Gastrocnemius medialis (tissue), 4 donors: ENCODE data around the gene SOX21. TPM values are rescaled to one million over a fixed set of nuclear protein-coding genes. Genes with fewer than 3 reads are reported as not detected.

Source experiments
- ATAC-seq, 2 donors: fragments of 150-250 bp; one replicate each; pipeline ENCODE4 v1.9.1; 2016
- DNase-seq, 2 donors: peaks; one replicate each; pipeline ENCODE4 v3.0.0-alpha.2; 2019
- H3K27ac ChIP-seq, 4 donors: fragments of 200-600 bp; sonication (generic); 1 replicate in 1 of 4; 2 replicates in 3 of 4; pipeline ENCODE4 v1.5.1; 2016 to 2018; ENCODE audit warnings: mild to moderate bottlenecking in 2 of 4, moderate library complexity in 1 of 4
- H3K27me3 ChIP-seq, 3 donors: fragments of 200-600 bp; sonication (generic) in 2 of 3; 1 replicate in 1 of 3; 2 replicates in 2 of 3; pipeline versions ENCODE4 v1.5.1 to v1.6.0; 2016 to 2019; ENCODE audit warnings: mild to moderate bottlenecking in 1 of 3, moderate library complexity in 1 of 3
- H3K36me3 ChIP-seq, 2 donors: fragments of 200-600 bp; sonication (generic) in 1 of 2; one replicate each; pipeline ENCODE4 v1.5.1; 2017 to 2018
- H3K4me1 ChIP-seq, 2 donors: fragments of 200-600 bp; sonication (generic) in 1 of 2; one replicate each; pipeline ENCODE4 v1.5.1; 2016 to 2017; ENCODE audit warnings: mild to moderate bottlenecking in 2 of 2
- H3K4me3 ChIP-seq, 4 donors: fragments of 200-600 bp; sonication (generic) in 3 of 4; 1 replicate in 1 of 4; 2 replicates in 3 of 4; pipeline ENCODE4 v1.5.1; 2016 to 2019; ENCODE audit warnings: mild to moderate bottlenecking in 2 of 4
- H3K9me3 ChIP-seq, 3 donors: fragments of 200-600 bp; sonication (generic) in 2 of 3; 1 replicate in 1 of 3; 2 replicates in 2 of 3; pipeline ENCODE4 v1.5.1; 2016 to 2019
- POLR2A ChIP-seq, 2 donors: fragments of 450-650 bp; IDR thresholded peaks; one replicate each; pipeline ENCODE4 v1.6.1; 2017; ENCODE audit warnings: antibody characterized with exemption in 2 of 2, mild to moderate bottlenecking in 2 of 2, moderate library complexity in 2 of 2
- in situ Hi-C, 4 donors: fragments of 200-750 bp; cut with MboI; loops; one replicate each; pipeline versions ENCODE4 v1.15.0 to v1.8.0; 2017; ENCODE audit warnings: low sequenced_read_pairs in 4 of 4
- intact Hi-C: fragments of 100-400 bp; cut with DNase I; formaldehyde crosslinking; loops from one replicate; pipeline ENCODE4 v1.15.1; 2023; ENCODE audit warnings: low total_unique reads
- total RNA-seq, 4 donors: library from RNA; depleted of rRNA; stranded (reverse); fragments of >200 nt; gene quantifications; one replicate each; pipeline versions ENCODE4 v1.1.0 to v1.2.3, GENCODE V29; 2016
- TF ChIP-seq, protein P1 (sequence below), 5 experiments: fragments of 450-650 bp in 3 of 5; fragments of 200-600 bp in 2 of 5; sonication (generic) in 2 of 5; IDR thresholded peaks in 4 of 5; conservative IDR thresholded peaks in 1 of 5; 1 replicate in 4 of 5; 2 replicates in 1 of 5; pipeline ENCODE4 v1.5.1; 2016 to 2019; ENCODE audit warnings: antibody characterized with exemption in 5 of 5, mild to moderate bottlenecking in 3 of 5, moderate library complexity in 3 of 5

The SOX21 gene
- total RNA-seq, 4 donors from 2014 or later: not detected

GRCh38 chr13:94660695-94661326 lies 51.5 kb downstream of the SOX21 start:
- Histone ChIP-seq H3K27ac (no peak overlapping the region), H3K4me3 (no peak overlapping the region), H3K27me3 (peaks cover 3 to 33% (median 8%) of the 10 kb centered on the region in 3 donors), H3K4me1 (no peaks in the 10 kb centered on the region), H3K36me3 (no peaks in the 10 kb centered on the region), H3K9me3 (no peaks in the 10 kb centered on the region)
- TF ChIP-seq, protein P1, sequence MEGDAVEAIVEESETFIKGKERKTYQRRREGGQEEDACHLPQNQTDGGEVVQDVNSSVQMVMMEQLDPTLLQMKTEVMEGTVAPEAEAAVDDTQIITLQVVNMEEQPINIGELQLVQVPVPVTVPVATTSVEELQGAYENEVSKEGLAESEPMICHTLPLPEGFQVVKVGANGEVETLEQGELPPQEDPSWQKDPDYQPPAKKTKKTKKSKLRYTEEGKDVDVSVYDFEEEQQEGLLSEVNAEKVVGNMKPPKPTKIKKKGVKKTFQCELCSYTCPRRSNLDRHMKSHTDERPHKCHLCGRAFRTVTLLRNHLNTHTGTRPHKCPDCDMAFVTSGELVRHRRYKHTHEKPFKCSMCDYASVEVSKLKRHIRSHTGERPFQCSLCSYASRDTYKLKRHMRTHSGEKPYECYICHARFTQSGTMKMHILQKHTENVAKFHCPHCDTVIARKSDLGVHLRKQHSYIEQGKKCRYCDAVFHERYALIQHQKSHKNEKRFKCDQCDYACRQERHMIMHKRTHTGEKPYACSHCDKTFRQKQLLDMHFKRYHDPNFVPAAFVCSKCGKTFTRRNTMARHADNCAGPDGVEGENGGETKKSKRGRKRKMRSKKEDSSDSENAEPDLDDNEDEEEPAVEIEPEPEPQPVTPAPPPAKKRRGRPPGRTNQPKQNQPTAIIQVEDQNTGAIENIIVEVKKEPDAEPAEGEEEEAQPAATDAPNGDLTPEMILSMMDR (IDR thresholded peaks at IDR 0.05 in 4 of 5, conservative IDR thresholded peaks at IDR 0.05 in 1 of 5): no peak
- TF ChIP-seq POLR2A (IDR thresholded peaks at IDR 0.05): no peak
- DNase-seq: no peak
- no peak for ATAC-seq
- intact Hi-C loops (no loop called here), in situ Hi-C loops (loop anchor here in 2 of 4 donors (25.0 kb wide), 2 partner anchors 476 to 751 kb away; no protein-coding TSS in a partner anchor)

Other genes starting within 250 kb of the SOX21 start
- gene DCT, start 232.9 kb downstream of the SOX21 start, total RNA-seq: under 1 TPM in 3 of 4 donors, not detected in 1; 0.10 to 0.71 (median 0.16) TPM
- 1 to 10 TPM; 2.9 to 6.0 (median 4.0) TPM for gene TGDS, start 116.4 kb downstream of the SOX21 start, total RNA-seq
- gene GPR180, start 110.7 kb downstream of the SOX21 start, total RNA-seq: 1 to 10 TPM; 3.2 to 4.8 (median 4.1) TPM